Mucosa of gallbladder (tissue), 1 donor: Measurements from ENCODE around the gene RAB10. TPM values are rescaled to one million over a fixed set of nuclear protein-coding genes. Genes with fewer than 3 reads are reported as not detected.
"Not testable (repeated sequence)": the region's sequence is repeated elsewhere in the genome, so short reads cannot be mapped to it uniquely, and the experiment has no call there.

Source experiments
- DNase-seq: peaks from one replicate; pipeline ENCODE4 v3.0.0-alpha.2; 2020; ENCODE audit warnings: low spot score
- total RNA-seq: library from RNA; stranded (reverse); gene quantifications from one replicate; pipeline ENCODE4 v1.2.1, GENCODE V29; 2021
- donor health status: DM: no; HTN: no; CAD: no.

RAB10 gene
- total RNA-seq, 1 donor from 2014 or later = 173 TPM

DNA sequence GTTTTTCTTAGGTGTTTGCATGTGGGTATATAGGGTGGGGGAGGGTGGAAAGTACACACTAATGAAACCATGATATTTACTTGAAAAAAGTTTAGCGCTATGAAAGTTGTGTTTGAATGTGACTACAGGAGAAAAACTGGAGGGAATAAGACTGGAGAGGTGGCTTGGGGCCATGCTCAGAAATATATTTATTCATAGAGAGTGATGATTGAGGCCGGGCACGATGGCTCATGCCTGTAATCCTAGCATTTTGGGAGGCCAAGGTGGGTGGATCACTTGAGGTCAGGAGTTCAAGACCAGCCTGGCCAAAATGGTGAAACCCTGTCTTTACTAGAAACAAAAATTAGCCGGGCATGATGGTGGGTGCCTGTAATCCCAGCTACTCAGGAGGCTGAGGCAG lies 55.0 kb downstream of the RAB10 start:
- not testable (repeated sequence) for DNase-seq

DNA sequence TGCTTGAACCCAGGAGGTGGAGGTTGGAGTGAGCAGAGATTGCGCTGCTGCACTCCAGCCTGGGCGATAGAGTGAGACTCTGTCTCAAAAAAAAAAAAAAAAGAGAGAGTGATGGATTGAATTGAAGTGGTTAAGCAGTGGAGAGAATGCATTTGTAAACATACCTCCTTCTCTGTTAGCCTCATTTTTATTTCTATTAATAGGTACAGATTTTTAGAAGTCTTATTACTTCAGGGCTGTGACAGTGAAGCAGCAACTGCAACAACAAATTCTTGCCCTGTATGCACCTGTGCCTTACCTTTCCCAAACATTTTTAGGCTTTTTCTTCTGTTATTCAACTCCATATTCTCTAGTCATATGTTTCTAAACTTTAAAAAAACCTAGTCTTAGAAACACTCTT lies 55.5 kb downstream of the RAB10 start:
- DNase-seq = no peak

DNA sequence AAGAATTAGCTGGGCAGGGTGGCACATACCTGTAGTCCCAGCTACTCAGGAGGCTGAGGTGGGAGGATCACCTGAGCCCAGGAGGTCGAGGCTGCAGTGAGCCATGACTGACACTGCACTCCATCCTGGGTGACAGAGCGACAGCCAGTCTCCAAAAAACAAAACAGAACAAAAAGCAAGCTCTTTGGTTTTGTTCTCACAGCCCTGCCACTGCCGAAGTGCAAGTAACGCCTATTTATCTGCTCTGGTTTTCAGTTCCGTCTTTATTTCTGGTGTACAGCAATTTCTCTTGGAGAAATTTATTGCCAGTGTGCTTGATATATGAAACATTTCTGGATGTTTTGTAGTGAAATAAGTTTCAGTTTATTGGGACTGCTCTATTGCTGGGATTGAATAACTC lies 61.9 kb downstream of the RAB10 start:
- no peak for DNase-seq

DNA sequence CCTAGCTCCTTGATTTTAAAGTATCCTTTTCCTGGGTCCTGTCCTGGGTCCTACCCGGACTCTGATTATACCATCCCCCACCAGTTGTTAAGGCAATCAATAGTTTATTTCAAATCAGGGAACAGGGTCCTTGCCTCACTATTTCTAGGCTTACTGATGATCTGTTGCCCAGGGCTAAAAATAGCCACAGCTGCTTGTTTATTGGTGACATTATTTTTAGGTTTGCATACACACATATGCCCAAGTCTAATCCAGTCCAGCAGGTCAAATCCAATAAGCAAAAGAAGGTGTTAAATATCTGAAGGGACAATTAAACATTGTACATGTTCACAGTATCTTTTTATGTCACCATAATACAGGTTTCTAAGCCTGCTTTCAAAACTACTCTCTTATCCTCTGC lies 66.0 kb downstream of the RAB10 start:
- no peak for DNase-seq

DNA sequence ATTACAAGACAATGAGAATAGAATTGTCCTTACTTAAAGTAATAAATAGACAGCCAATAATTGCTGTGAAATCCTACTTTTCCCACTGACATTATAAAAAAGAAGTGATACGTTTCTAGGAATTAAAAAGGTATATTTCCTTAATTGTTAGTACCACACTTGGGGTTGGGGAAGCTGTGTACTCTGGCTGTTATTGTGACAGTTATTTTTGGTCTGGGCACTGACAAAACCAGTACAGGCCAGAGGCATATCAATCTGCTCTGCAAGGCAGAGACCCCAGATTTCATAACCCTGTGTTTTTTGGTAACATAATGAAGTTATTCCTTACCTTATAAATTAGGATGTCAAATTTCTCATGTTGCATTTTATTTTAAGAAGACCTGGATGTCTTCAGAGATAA lies 66.5 kb downstream of the RAB10 start:
- DNase-seq = no peak

DNA sequence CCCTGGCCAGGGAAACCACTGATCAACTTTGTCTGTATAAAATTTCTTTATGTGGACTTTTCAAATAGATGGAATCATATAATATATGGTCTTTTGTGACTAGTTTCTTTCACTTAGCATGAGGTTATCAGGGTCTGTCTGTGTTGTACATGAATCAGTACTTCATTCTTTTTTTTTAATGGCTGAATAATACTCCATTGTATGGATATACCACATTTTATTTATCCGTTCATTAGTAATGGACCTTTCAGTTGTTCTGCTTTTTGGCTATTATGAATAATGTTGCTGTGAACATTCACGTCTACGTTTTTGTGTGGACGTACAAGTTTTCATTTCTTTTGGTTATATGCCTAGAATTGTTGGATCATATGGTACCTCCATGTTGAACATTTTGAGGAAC lies 69.9 kb downstream of the RAB10 start:
- DNase-seq = no peak

DNA sequence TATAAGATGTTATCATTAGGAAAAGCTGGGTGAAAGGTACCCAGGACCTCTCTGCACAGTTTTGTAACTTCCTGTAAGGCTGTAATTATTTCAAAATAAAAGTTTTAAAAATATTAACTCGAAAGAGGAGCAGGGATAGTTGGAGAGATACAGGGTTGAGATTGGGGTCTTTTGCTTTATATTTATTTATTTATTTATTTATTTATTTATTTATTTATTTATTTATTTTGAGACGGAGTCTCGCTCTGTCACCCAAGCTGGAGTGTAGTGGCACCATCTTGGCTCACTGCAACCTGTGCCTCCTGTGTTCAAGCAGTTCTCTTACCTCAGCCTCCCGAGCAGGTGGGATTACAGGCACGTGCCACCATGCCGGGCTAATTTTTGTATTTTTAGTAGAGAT lies 74.8 kb downstream of the RAB10 start:
- not testable (repeated sequence) for DNase-seq

DNA sequence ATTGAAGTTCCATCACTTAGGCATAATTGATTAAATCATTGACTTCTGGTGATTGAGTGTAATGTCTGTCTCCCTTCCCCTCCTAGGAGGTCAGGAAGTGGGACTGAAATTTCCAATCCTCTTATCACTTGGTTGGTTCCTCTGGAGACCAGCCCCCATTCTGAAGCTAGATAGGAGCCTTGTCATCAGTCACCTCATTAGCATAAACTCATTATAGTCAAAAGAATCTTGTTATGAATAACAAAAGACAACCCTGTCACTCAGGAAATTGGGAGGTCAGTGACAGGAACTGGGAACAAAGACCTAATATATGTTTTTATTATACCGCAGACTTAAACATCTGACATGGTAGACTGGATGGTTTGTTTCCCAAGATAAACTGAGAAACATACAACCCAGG lies 78.3 kb downstream of the RAB10 start:
- no peak for DNase-seq

DNA sequence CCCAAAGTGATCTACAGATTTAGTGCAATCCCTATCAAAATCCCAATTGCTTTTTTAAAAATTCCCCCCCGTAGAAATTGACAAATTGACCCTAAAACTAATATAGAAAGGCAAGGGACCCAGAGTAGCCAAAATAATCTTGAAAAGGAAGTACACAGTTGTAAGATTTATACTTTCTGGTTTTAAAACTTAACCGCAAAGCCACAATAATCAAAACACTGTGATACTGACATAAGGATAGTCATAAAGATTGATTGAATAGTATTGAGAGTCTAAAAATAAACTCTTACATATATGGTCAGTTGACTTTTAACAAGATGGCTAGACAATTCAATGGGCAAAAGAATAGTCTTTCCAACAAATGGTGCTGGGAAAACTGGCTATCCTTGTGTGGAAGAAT lies 80.3 kb downstream of the RAB10 start:
- DNase-seq = no peak

DNA sequence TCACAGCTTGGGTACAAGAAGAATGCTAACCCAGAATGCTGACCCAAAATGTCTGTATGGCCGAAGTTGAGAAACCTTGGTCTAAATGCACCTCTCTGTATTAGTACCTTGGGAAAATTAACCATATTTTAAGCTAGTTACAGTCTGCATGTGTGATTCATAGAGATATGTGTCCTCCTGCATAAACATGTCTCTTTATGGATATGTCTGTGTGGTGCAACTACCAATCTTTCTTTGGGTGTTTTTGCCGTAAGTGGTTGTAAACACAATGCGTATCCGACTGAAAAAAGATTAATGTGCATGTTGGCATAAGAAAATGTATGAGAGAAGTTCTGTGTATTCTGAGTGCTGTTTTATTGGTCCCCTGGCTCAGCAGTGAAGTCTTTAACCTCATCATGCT lies 84.8 kb downstream of the RAB10 start:
- no peak for DNase-seq

DNA sequence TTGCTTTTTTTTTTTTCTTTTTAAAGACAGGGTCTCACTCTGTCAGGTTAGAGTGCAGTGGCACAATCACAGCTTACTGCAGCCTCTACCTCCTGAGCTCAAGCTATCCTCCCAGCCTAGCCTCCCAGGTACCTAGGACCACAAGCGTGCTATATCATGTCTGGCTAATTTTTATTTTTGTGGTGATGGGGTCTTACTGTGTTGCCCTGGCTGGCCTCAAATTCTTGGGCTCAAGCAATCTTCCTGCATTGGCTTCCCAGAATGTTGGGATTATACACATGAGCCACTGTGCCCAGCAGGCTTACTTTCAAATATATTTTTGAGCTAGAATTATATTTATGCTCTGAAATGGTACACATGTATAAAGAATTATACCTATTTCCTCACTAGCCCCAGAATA lies 85.6 kb downstream of the RAB10 start:
- DNase-seq = no peak

DNA sequence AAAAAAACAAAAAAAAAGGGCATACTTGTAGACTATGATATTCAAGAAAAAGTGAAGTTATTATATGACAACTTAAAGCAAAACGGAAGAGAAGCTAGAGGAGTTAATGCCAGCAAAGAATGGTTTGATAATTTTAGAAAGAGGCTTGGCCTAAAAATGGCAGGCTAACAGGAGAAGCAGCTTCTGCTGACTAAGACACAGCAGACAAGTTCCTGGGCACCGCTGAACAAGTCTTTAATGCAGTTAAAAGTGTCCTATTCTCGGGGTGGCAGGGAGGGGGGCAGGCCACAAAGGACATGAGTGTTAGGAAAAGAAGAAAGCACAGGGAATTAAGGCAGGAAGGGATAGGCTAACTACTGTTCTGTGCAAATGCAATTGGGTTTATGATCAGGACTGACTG lies 88.7 kb downstream of the RAB10 start:
- no peak for DNase-seq

DNA sequence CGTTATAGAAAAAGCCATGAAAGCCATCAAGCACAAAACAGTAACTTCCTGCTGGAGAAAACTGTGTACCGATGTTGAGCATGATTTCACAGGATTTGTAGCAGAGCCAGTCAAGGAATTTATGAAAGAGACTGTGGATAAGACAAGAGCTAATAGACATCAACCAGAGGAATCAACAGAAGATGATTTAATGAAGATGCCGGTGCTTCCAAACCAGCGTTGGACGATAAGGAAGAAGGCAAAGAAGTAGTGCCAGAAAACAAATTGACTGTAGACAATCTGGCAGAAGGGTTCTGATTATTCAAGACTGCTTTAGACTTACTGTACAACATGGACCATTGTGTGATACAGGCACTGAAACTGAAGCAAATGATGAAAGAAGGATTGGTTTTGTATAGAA lies 89.5 kb downstream of the RAB10 start:
- no peak for DNase-seq

DNA sequence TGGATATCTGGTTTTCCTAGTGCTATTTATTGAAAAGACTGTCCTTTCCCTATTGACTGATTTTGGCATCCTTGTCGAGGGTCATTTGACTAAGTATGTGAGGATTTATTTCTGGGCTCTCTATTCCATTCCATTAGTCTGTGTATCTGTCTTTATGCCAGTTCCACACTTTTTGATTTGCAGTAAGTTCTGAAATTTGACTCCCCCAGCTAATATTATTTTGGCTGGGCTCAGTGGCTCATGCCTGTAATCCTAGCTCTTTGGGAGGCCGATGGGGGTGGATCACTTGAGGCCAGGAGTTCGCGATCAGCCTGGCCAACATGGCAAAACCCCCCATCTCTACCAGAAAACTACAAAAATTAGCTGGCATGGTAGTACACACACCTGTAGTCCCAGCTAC lies 92.2 kb downstream of the RAB10 start:
- DNase-seq = no peak

DNA sequence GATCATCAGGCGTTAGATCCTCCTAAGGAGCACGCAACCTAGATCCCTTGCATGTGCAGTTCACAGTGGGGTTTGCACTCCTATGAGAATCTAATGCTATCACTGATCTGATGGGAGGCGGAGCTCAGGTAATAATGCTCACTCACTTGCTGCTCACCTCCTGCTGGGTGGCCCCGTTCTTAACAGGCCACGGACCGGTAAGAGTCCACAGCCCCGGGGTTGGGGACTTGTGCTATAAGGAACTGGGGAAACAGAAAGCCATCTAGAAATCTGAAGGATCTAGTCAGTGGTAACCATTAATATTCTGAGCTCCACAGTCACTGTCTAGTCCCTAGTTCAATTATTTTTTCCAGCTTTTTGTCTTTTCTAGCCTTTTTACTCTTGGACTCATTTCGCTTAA lies 94.3 kb downstream of the RAB10 start:
- no peak for DNase-seq

DNA sequence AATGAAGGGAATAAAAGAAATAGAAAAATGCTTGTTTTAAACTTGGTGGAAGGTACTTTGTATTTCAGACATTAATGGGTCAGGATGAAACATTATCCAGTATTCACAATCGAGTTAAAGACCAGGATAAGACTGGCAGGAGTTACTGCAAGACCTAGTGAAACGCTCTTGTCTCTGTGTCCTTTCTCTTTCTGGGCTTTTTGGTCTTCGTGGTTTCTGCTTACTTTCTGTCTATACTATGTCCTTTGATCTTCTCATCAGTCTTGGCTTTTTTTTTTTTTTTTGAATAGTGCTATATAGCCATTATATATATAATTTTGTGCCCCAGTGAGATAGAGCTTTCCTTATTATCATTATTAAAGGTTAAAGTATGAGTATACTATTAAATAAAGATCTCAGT lies 96.9 kb downstream of the RAB10 start:
- DNase-seq = no peak

DNA sequence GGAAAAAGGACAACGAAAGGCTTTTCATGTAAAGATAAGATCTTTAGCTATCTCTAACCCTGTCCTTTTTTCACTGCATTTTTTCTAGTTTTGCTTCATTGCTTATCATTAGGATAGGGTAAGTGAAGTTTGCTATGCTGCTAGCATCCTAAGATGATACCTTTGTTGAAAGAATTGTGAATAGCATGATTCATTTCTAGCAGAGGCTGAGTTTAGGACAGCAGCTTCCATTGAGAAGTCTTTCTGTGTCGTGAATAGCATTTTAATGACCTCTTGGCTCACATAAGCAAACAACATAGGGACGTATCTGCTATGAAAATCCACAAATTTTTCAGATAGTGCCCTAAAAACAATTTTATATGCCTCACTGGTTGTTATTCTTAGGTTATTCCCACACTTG lies 102.6 kb downstream of the RAB10 start:
- no peak for DNase-seq

DNA sequence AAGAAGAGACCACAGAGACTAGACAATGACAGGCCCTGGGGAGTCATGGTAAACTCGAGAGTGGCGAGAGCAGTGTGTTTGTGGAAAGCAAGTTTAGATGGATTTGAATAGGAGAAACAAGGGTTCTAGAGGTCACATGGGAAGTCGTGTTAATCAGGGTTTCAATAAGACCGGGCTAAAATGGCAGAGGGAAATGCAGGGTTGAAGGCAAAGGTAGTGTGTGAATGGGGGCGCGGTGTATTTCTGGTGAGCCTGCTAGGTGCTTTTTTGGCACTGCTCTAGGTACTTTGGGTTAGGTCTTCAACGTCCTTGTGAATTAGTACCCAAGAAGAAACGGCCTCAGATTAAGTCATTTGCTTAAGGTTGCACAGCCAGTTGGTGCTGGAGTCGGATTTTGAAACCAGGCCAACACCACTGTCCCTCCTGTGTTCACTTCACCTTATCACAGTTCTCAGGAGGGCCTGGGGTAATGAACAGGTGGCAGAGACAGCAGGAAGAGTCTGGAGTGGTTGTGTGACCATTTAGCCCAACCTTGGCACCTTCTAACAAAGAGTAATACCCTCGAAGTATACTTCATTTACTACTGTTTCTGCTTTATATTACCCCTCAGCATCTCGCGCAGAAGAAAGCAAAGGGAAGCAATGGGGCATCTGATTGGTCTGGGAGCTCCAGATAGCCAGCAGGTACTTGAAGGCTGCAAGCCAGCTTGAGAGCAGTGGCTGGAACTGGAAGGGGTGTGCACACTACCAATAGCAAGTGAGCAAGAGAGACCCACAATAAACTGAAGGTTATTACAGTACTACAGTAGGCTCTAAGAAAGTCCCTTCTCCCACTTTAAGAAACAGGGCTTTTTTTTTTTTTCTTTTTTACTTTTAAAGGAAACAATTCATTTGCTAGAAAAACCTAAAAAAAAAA lies 105.6 kb downstream of the RAB10 start:
- DNase-seq = no peak

DNA sequence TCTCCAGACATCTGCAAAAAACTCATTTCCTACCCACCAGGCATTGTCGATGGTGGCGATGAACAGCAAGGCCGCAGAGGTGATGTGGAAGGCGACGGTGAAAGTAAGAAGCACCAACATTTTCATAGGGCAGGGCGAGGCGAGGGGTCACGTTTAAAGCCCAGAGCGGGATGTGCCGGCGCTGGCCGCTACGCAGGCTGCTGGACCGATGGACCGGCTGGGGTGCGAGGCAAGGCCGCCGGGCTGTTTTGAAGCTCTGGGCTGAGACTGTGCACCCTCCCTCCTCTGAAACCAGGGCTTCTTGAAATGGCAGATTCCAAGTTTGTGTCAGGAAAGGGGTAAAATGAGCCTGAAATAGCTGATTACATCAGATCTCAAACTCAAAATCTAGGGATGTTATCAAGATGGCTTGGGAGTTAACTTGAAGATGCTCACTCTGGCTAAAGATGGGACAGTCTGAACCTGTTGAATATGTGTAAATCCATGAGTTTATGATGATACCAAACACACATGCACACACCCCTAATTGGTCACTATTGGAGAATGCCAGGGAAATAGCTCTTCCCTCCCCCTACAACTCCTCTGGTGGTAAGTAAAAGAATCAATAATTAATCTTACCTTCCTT lies 107.4 kb downstream of the RAB10 start:
- no peak for DNase-seq

DNA sequence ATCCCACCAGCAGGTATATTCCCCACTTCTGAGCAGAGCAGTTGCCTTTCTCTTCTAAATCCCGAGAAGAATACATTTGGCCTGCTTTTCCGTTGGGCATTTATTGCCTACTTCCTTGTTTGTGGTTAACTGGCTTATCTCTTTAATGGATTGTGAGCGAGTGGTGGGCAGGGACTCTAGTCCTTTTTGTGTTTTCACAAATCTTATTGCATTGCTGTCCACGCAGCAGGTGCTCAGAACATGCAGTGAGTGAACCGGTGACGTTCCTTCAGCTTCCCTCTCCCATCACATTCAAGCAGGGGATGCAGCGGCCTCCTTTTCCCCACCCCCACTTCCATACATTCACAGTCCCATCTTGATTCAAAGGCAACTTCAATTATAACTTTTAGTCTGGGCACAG lies 110.1 kb downstream of the RAB10 start:
- DNase-seq = no peak

DNA sequence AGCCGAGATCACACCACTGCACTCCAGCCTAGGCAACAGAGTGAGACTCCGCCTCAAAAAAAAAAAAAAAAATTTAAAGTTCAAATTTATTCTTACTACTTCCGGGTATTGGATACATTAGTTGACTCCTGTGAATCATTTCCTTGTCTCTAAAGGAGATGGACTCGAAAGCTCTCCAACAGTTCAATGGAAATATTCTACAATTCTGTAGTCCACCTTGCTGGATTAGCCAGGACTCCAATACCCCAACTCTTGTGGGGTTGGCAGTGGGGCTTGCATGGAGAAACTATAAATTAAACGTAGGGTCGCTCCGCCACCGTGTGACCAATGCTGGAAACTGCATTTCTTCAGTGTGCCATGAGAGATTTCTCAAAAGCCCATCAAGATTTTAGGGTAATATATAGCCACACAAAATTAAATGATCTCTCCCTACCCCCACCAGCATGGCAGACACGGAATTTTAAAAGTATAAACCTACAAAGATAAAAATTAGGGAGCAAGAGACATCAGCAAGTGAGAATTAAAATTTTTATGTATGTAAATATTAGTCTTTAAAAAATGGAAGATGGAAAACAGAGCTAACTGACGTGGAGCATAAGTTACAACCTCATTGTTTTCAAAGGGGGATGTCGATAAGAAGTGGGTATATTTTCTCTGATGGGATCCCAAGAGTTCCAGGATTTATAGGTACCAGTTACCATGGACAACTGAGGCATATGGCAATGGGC lies 111.2 kb downstream of the RAB10 start:
- peak; percentile 67 for DNase-seq

DNA sequence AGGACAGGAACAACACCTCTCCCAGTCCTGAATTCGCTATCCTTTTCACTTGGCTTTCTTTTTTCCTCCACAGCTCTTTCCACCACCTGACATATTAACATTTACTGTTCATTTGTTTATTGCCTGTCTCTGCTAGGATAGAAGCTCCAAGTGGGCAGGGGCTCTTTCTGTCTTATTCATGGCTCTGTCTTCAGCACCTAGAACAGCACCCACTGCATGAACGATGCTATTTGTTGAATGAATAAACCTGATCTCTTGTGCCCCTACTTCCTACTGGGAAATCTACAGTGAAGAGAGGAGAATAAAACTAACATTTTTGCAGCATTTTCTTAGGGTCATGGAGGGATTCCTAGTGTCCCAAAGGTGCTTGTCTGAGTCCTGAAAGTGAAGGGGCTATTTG lies 114.6 kb downstream of the RAB10 start:
- DNase-seq = no peak

DNA sequence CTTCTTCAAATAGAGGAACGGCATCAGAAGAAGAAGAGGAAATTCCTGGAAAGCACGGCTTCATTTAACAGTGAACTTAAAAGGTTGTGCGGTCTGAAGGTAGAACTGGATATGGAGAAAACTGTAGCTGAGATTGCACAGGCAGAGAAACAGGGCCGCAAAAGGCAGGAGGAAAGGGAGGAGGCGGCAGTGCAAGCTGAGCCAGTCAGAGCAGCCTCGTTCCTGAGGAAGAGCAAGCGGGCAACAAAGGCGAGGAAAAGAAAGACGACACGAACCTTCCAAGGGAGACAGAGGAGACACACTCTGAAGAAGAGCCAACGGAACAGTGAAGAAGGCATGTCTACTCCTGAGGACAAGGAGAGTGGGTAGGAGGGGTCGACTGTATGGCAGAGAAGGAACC lies 116.4 kb downstream of the RAB10 start:
- DNase-seq = no peak
